HG03095 (cell line): Measurements from ENCODE around the gene ACSL3.
"Not testable (repeated sequence)": the region's sequence is repeated elsewhere in the genome, so short reads cannot be mapped to it uniquely, and the experiment has no call there.

Source experiments
- ATAC-seq: cut with Tn5 transposase; IDR thresholded peaks from one replicate; pipeline ENCODE4 v1.9.1; 2021; ENCODE audit warnings: moderate library complexity; ENCODE audit not compliant: unreplicated experiment

The ACSL3 gene

GRCh38 chr2:222851956-222852617, 8.7 kb upstream of the ACSL3 start:
- ATAC-seq: no peak

- ATAC-seq: no peak
Observed at GRCh38 chr2:222854773-222855700, 5.8 kb upstream of the ACSL3 start.

- no peak for ATAC-seq
Observed at GRCh38 chr2:222859786-222860612, 837 bp upstream of the ACSL3 start.

GRCh38 chr2:222861411-222862105, 722 bp downstream of the ACSL3 start:
- ATAC-seq: peak; percentile 25

- no peak for ATAC-seq
Observed at GRCh38 chr2:222862106-222862908, 1.5 kb downstream of the ACSL3 start.

- ATAC-seq: no peak
Observed at GRCh38 chr2:222862909-222863544, 2.2 kb downstream of the ACSL3 start.

GRCh38 chr2:222864296-222864695, 3.5 kb downstream of the ACSL3 start:
- no peak for ATAC-seq

GRCh38 chr2:222865301-222865700, 4.5 kb downstream of the ACSL3 start:
- no peak for ATAC-seq

- no peak for ATAC-seq
Observed at GRCh38 chr2:222866358-222866960, 5.6 kb downstream of the ACSL3 start.

GRCh38 chr2:222868560-222869251, 7.9 kb downstream of the ACSL3 start:
- not testable (repeated sequence) for ATAC-seq

- no peak for ATAC-seq
Observed at GRCh38 chr2:222869252-222869560, 8.4 kb downstream of the ACSL3 start.

GRCh38 chr2:222871291-222871690, 10.5 kb downstream of the ACSL3 start:
- ATAC-seq: no peak

GRCh38 chr2:222872551-222872950, 11.7 kb downstream of the ACSL3 start:
- no peak for ATAC-seq

- no peak for ATAC-seq
Observed at GRCh38 chr2:222875482-222875881, 14.6 kb downstream of the ACSL3 start.

GRCh38 chr2:222876947-222877346, 16.1 kb downstream of the ACSL3 start:
- no peak for ATAC-seq

GRCh38 chr2:222877556-222878300, 16.9 kb downstream of the ACSL3 start:
- no peak for ATAC-seq

- ATAC-seq: no peak
Observed at GRCh38 chr2:222878301-222878876, 17.6 kb downstream of the ACSL3 start.
